Upper lobe of right lung (tissue), 1 donor: ENCODE results near the gene IGFALS. TPM values are rescaled to one million over a fixed set of nuclear protein-coding genes. Genes with fewer than 3 reads are reported as not detected.

Experiments used
- ATAC-seq: fragments of 200-7000 bp; cut with Tn5 transposase; one replicate; pipeline ENCODE4 v1.9.1; 2020; ENCODE audit warnings: mild to moderate bottlenecking, moderate library complexity
- DNase-seq: peaks from one replicate; pipeline ENCODE4 v3.0.0-alpha.2; 2020
- H3K27ac ChIP-seq: fragments of 200-600 bp; one replicate; pipeline ENCODE4 v1.8.0; 2022
- H3K27me3 ChIP-seq: fragments of 200-600 bp; one replicate; pipeline ENCODE4 v1.8.0; 2022; ENCODE audit warnings: mild to moderate bottlenecking
- H3K36me3 ChIP-seq: fragments of 200-600 bp; one replicate; pipeline ENCODE4 v1.8.0; 2022
- H3K4me1 ChIP-seq: fragments of 200-600 bp; one replicate; pipeline ENCODE4 v1.8.0; 2022
- H3K4me3 ChIP-seq: fragments of 200-600 bp; one replicate; pipeline ENCODE4 v1.8.0; 2022; ENCODE audit warnings: mild to moderate bottlenecking
- H3K9me3 ChIP-seq: fragments of 200-600 bp; one replicate; pipeline ENCODE4 v1.8.0; 2022
- intact Hi-C: fragments of 100-400 bp; cut with DNase I; formaldehyde crosslinking; loops from one replicate; pipeline ENCODE4 v1.11.0; 2022
- long read RNA-seq: library from polyadenylated mRNA; unstranded; transcript quantifications from one replicate; pipeline ENCODE4 v2.0.0, GENCODE V29; 2021
- total RNA-seq: library from RNA; stranded (reverse); fragmentation: NEBNext Ultra II Directional; extraction: Animal tissue kit (Norgen Biotek cat#: 25700); gene quantifications from one replicate; pipeline ENCODE4 v1.2.1, GENCODE V29; 2021
- TF ChIP-seq, protein P1 (sequence below): fragments of 200-600 bp; IDR thresholded peaks from one replicate; pipeline ENCODE4 v1.8.0; 2022; ENCODE audit warnings: antibody characterized with exemption
- donor health status: DM: no; HTN: yes; CAD: no; lungs with severe emphysema.

Gene IGFALS
- 2.5 TPM for total RNA-seq
- long read RNA-seq, partial matches to known transcripts = 4 of 6 reads
- long read RNA-seq, other reads (novel, unspliced or antisense) = 0 of 6 reads

DNA sequence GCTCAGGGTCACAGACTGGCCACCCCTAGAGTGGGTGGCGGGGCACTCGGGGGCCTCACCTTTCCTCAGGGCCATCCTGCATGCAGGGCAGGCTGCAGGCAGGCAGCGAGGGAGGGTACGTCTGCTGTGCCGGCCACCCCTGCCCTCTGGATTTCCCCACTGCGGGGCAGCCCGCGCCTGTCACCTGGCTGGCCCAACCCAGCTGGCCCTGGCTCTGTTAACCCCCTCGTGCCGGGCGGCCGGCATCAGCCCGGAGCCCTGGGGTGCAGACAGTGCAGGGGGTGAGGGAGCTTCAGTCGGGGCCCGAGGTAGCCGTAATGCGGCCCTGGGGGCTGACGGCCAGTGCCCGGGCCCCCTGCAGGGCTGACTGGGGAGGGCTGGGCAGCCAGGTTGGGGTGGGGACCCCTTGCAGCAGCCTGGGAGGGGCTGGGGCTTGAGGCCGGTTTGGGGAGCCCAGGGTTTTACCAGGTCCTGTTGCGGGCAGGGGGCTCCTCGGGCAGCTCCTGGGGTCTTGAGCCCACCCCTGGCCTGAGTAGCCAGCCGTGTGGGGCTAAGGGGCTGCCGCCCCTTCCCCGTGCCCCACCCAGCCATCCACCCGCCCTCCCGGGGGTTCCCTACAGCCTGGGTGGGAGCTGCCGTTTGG is at the start of gene IGFALS:
IGFALS (minus strand) TSS at position 128 of the 643 bp plus-strand sequence; CDS start at position 75, 53 bp downstream.
- Histone ChIP-seq H3K9me3 (no peaks in the 10 kb centered on the region), H3K27me3 (no peaks in the 10 kb centered on the region), H3K4me3 (peak within 1 kb of the TSS; percentile 29), H3K27ac (peak within 1 kb of the TSS; percentile 51), H3K36me3 (peaks cover 8% of the 10 kb centered on the region), H3K4me1 (no peaks in the 10 kb centered on the region)
- ATAC-seq = peak; percentile 74
- TF ChIP-seq, protein P1, sequence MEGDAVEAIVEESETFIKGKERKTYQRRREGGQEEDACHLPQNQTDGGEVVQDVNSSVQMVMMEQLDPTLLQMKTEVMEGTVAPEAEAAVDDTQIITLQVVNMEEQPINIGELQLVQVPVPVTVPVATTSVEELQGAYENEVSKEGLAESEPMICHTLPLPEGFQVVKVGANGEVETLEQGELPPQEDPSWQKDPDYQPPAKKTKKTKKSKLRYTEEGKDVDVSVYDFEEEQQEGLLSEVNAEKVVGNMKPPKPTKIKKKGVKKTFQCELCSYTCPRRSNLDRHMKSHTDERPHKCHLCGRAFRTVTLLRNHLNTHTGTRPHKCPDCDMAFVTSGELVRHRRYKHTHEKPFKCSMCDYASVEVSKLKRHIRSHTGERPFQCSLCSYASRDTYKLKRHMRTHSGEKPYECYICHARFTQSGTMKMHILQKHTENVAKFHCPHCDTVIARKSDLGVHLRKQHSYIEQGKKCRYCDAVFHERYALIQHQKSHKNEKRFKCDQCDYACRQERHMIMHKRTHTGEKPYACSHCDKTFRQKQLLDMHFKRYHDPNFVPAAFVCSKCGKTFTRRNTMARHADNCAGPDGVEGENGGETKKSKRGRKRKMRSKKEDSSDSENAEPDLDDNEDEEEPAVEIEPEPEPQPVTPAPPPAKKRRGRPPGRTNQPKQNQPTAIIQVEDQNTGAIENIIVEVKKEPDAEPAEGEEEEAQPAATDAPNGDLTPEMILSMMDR = no peak
- intact Hi-C loops = no loop called here
- DNase-seq = peak; percentile 74

DNA sequence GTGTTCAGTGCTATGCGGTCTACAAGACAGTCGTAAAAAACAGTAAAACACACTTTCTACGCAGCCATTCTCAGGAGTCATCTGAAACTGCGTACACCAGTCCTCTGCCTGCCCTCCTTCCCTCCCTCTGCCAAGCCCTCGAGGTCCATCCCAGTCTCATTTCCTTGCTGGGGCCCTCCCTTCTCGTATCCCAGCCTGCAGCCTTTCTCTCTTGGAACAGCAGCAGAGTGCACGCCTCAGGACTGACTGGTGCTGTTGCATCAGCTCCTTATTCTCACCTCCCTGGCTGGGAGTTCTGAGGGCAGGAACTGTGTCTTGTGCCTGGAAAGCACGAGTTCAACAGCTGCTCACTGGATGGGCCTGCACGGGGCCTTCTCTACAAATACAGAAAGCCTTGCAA is 46.0 kb upstream of the IGFALS start:
- TF ChIP-seq, protein P1 = no peak
- H3K36me3 ChIP-seq = no peaks in the 10 kb centered on the region
- no peak overlapping the region for H3K4me3 ChIP-seq
- no peak overlapping the region for H3K27ac ChIP-seq
- no peaks in the 10 kb centered on the region for H3K4me1 ChIP-seq
- H3K27me3 ChIP-seq = no peaks in the 10 kb centered on the region
- intact Hi-C loops = no loop called here
- no peak for DNase-seq
- no peak for ATAC-seq
- H3K9me3 ChIP-seq = no peaks in the 10 kb centered on the region

DNA sequence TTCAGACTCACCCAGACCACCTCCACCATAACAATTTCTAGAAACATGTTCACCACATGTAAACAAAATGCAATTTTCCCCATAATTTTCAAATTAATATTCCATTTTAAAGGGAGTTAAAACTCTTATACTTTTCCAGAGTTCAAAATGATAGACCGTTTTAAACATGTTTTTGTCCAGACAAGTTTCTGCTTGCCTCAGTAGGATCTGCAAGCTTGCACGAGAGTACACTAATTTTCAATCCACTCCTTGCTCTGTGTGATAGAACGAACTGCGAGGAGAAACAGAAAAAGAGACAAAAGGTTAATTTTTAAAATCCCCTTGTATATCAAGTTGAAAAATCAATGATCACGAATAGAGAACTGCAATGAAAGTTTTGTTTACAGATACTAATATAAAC is 40.6 kb upstream of the IGFALS start:
- intact Hi-C loops = no loop called here
- TF ChIP-seq, protein P1 = no peak
- DNase-seq (no peak), ATAC-seq (no peak)
- no peaks in the 10 kb centered on the region for H3K9me3 ChIP-seq
- no peak overlapping the region for H3K27ac ChIP-seq
- H3K27me3 ChIP-seq = no peaks in the 10 kb centered on the region
- H3K36me3 ChIP-seq = peaks cover 6% of the 10 kb centered on the region
- H3K4me3 ChIP-seq = no peak overlapping the region
- H3K4me1 ChIP-seq = peaks cover 2% of the 10 kb centered on the region

DNA sequence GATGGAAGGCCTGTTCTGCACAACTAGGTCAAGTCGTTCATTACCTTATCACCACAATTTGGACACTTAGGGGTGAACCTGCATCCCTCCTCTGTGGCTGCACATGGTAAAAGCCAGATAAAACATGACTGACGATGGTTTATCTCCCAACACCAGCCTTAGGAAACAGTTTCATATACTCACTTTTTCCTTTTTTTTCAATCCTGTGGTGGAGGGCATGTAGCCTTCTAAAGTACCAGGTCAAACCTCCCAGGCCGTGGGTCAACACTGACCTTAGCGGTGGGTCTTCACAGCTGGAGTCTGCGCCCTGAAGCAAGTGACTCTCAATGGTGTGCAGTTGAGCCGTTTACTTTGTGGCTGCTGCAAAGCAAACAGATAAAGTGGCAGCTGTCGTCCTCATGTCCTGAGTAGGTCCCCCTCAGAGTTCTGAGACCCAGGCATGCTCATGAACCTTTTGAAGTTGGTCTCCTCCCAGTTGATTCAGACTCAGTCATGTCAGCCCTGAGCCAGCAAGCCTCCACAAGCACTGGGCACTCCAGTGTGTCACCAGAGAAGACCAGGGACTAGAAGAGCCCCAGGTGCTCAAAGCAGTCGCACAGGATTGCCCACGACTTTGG is 39.4 kb upstream of the IGFALS start:
- intact Hi-C loops = no loop called here
- Histone ChIP-seq H3K36me3 (peaks cover 6% of the 10 kb centered on the region), H3K4me1 (peaks cover 14% of the 10 kb centered on the region), H3K9me3 (no peaks in the 10 kb centered on the region), H3K27me3 (no peaks in the 10 kb centered on the region), H3K27ac (no peak overlapping the region), H3K4me3 (no peak overlapping the region)
- ATAC-seq = no peak
- DNase-seq = no peak
- TF ChIP-seq, protein P1 = no peak

DNA sequence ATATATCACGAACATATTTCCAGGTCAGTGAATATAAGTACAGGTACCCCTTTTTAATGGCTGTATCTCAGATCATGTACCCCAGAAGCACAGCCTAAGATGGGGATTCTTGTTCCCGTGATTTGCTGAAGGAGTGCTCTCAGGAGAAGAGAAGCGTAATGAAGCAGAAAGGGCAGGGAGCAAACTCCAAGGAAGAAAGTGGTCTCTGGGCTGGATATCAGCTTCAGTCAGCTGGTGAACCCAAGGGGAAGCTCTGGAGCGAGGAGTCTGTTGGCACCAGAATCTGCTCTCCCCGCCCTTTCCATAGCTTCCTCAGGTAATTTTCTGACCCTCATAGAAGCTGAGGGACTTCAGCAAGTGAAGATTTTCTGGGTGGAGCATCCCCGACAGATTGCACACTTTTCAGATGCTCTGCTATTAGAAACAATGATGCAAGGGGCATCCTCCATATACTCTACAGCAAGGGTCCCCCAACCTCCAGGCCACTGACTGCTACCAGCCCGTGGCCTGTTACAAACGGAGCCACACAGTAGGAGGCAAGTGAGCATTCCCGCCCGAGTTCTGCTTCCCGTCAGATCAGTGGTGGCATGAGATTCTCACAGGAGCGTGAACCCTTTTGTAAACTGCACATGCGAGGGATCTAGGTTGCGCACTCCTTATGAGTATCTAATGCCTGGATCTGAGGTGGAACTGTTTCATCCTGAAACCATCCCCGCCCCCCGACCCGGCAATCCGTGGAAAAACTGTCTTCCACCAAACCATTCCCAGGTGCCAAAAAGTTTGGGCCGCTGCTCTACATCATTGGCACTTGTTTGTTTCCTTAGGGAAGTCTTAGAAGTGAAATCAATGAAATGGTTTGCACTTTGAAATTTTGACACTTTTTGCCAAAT is 37.9 kb upstream of the IGFALS start:
- Histone ChIP-seq H3K4me1 (peaks cover 18% of the 10 kb centered on the region), H3K9me3 (no peaks in the 10 kb centered on the region), H3K27me3 (no peaks in the 10 kb centered on the region), H3K36me3 (peaks cover 6% of the 10 kb centered on the region), H3K27ac (no peak overlapping the region), H3K4me3 (no peak overlapping the region)
- ATAC-seq = no peak
- intact Hi-C loops = no loop called here
- DNase-seq = no peak
- TF ChIP-seq, protein P1 = no peak
